Type B pancreatic cell (in vitro differentiated cells): ENCODE measurements around the gene MRNIP. TPM values are rescaled to one million over a fixed set of nuclear protein-coding genes. Genes with fewer than 3 reads are reported as not detected.

Source experiments
- DNase-seq: peaks from one replicate; pipeline ENCODE4 v3.0.0; 2021; ENCODE audit warnings: mixed read lengths; ENCODE audit not compliant: unreplicated experiment; ENCODE audit errors: extremely low spot score
- H3K27ac Mint-ChIP-seq: 2 replicates; pipeline ENCODE4 v1.8.0; 2021; ENCODE audit warnings: mild to moderate bottlenecking, mixed read lengths
- H3K27me3 Mint-ChIP-seq: 2 replicates; pipeline ENCODE4 v1.8.0; 2021; ENCODE audit warnings: mixed read lengths
- H3K36me3 Mint-ChIP-seq: 2 replicates; pipeline ENCODE4 v1.8.0; 2021; ENCODE audit warnings: mixed read lengths
- H3K4me1 Mint-ChIP-seq: one replicate; pipeline ENCODE4 v1.8.0; 2021; ENCODE audit warnings: mixed read lengths; ENCODE audit not compliant: unreplicated experiment
- H3K4me3 Mint-ChIP-seq: 2 replicates; pipeline ENCODE4 v1.8.0; 2021; ENCODE audit warnings: mild to moderate bottlenecking, mixed read lengths
- H3K9me3 Mint-ChIP-seq: 2 replicates; pipeline ENCODE4 v1.8.0; 2021; ENCODE audit warnings: mixed read lengths
- total RNA-seq: library from RNA; stranded (reverse); gene quantifications from 2 replicates; pipeline ENCODE4 v1.2.1, GENCODE V29; 2021; ENCODE audit warnings: low replicate concordance
- TF ChIP-seq, protein P1 (sequence below): fragments of 200-600 bp; sonication (generic); conservative IDR thresholded peaks from 2 replicates; pipeline ENCODE4 v1.5.0; 2021; ENCODE audit warnings: antibody characterized with exemption, mild to moderate bottlenecking

Gene MRNIP
- total RNA-seq, 1 donor from 2014 or later, result 47.6 TPM

DNA sequence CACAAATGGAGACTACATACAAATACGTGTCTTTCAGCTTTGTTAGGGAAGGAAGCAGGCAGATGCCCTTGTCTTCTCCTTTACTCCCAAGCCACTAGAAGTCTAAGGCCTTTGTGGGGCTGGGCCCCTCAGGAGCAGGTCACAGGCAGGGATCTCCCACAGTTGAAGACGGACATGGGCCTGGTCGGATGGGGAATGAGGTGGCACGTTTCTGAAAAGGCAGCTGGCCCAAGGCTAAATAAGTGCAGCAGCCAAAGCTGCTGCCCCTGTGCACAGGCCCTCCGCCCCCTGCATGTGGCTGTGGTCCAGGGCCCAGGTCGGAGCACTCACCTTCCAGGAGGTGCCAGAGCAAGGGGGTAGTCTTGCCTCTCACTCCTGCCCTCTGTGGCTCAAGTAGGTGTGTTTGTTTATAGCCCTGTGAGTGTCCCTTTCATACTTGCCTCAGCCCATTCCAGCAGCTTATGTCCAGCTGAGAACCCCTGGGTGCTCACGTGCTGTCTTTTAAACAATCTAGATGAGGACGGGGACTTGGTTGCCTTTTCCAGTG, 36.1 kb downstream of the MRNIP start:
- TF ChIP-seq, protein P1, sequence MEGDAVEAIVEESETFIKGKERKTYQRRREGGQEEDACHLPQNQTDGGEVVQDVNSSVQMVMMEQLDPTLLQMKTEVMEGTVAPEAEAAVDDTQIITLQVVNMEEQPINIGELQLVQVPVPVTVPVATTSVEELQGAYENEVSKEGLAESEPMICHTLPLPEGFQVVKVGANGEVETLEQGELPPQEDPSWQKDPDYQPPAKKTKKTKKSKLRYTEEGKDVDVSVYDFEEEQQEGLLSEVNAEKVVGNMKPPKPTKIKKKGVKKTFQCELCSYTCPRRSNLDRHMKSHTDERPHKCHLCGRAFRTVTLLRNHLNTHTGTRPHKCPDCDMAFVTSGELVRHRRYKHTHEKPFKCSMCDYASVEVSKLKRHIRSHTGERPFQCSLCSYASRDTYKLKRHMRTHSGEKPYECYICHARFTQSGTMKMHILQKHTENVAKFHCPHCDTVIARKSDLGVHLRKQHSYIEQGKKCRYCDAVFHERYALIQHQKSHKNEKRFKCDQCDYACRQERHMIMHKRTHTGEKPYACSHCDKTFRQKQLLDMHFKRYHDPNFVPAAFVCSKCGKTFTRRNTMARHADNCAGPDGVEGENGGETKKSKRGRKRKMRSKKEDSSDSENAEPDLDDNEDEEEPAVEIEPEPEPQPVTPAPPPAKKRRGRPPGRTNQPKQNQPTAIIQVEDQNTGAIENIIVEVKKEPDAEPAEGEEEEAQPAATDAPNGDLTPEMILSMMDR, result no peak
- peak overlapping the region; percentile 96 for H3K27ac Mint-ChIP-seq
- no peak for DNase-seq

DNA sequence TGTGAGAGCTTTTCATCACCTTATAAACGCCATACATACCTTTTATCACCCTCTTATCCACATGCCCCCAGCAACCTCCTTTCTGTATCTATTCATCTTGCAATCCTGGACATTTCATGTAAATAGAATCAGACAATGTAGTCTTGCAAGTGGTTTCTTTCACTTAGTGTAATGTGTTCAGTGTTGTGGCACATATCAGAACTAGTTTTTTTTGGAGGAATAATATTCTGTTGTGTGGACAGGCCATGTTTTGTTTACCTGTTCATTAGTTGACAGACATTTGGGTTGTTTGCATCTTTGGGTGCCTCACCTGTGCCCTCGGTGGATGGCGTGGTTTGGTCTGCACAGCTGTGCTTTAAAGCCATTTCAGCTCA, 36.6 kb downstream of the MRNIP start:
- no peak for DNase-seq
- H3K36me3 Mint-ChIP-seq, result peaks cover 15% of the 10 kb centered on the region

More for the DNA sequence above, 36.1 kb downstream of the MRNIP start:
- Mint-ChIP-seq H3K4me1 (peaks cover 29% of the 10 kb centered on the region), H3K4me3 (peak overlapping the region; percentile 95), H3K9me3 (no peaks in the 10 kb centered on the region), H3K36me3 (peaks cover 16% of the 10 kb centered on the region), H3K27me3 (no peaks in the 10 kb centered on the region)

DNA sequence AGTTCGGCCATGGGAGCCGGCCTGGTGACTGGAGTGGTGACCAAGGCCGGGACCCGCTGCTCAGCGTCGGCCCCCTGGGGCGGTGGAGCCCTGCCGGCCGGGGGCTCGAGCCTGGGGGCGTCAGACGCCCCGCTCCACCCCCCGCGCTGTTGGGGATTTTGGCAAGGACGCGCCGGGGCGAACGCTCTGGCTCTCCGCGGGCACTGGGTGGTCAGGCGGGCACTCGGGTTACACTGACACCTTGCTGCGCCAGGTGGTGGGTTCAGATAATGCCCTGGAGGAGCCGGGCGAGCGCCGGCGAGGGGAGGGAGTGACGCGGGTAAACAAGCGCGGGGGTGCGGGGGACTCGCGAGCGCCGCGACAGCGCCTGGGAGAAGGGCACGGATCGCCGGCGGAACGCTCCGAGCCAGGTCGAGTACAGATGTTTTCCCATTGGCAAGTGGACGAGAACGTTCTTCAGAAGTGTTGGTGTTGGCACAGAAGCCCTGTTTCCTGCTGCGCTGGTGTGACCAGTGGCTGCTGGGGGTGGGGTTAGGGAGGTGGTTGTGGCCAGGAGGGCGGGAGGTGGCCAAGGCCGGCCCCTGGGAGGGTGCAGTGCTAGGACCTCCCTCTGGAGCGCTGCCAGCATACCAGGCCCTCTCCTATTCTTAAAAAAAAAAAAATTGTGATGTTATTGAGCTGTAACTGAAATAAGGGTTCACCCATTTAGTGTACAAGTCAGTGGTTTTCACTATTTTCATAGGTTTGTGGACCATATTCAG, 37.1 kb downstream of the MRNIP start:
- H3K9me3 Mint-ChIP-seq, result no peaks in the 10 kb centered on the region
- TF ChIP-seq, protein P1, result peak; percentile 28
- DNase-seq, result no peak
- peaks cover 15% of the 10 kb centered on the region for H3K36me3 Mint-ChIP-seq
- peak overlapping the region; percentile 95 for H3K4me3 Mint-ChIP-seq
- H3K27ac Mint-ChIP-seq, result peak overlapping the region; percentile 96
- no peaks in the 10 kb centered on the region for H3K27me3 Mint-ChIP-seq
- H3K4me1 Mint-ChIP-seq, result peaks cover 29% of the 10 kb centered on the region

More for the DNA sequence above, 36.6 kb downstream of the MRNIP start:
- no peaks in the 10 kb centered on the region for H3K9me3 Mint-ChIP-seq
- H3K4me3 Mint-ChIP-seq, result peak overlapping the region; percentile 95
- peaks cover 29% of the 10 kb centered on the region for H3K4me1 Mint-ChIP-seq
- H3K27me3 Mint-ChIP-seq, result no peaks in the 10 kb centered on the region
- H3K27ac Mint-ChIP-seq, result peak overlapping the region; percentile 96
- TF ChIP-seq, protein P1, result no peak

DNA sequence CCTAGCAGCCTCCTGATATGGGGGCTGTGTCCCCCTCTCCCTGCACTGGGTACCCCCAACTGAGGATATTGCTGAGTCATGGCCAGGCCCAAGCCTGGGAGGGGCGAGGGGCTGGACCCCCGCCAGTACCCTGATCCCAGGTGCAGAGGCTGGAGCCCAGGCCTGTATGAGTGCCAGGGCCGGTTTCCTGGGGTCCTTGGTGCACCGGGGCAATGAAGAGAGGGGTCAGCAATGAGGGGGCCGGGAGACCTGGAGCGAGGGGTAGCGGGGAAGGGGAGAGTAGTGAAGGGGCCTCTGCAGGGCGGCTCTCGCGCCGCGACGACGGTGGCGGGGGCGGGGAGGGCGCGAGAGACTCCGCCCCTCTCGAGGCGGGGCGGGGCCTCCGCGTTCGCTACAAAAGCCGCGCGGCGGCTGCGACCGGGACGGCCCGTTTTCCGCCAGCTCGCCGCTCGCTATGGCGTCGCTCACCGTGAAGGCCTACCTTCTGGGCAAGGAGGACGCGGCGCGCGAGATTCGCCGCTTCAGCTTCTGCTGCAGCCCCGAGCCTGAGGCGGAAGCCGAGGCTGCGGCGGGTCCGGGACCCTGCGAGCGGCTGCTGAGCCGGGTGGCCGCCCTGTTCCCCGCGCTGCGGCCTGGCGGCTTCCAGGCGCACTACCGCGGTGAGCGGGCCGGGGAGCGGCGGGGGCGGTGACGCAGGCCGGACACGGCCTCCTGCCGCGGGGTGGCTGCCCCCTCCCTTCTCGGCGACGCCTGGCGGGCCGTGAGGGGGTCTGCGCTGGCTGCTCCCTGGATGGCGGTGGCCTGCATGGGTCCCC, 37.9 kb downstream of the MRNIP start, which contains the start of gene SQSTM1:
SQSTM1 (plus strand) TSS at position 423 of the 815 bp plus-strand sequence; CDS start at position 455, 32 bp downstream.
- peak within 1 kb of the TSS; percentile 96 for H3K27ac Mint-ChIP-seq
- peaks cover 31% of the 10 kb centered on the region for H3K4me1 Mint-ChIP-seq
- DNase-seq, result peak; percentile 87
- H3K4me3 Mint-ChIP-seq, result peak within 1 kb of the TSS; percentile 95
- H3K27me3 Mint-ChIP-seq, result no peaks in the 10 kb centered on the region
- H3K9me3 Mint-ChIP-seq, result no peaks in the 10 kb centered on the region
- peaks cover 15% of the 10 kb centered on the region for H3K36me3 Mint-ChIP-seq
- TF ChIP-seq, protein P1, result peak; percentile 44

DNA sequence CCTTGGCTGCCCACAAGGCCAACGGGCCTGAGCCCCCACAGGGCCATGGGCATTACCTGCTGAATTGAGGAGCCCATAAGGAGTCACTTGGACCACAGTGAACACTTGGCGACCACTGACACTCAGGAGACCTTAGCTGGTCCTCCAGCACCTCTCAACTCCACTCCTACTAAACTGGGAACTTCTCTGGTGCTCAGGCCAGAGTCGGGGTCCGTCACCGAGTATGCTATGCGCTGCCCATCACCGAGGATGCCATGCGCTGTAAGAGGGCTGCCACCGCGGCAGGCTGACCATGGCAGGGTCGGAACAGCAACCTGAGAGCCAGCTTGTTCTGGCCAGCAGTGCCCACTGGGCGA, 38.5 kb downstream of the MRNIP start:
- Mint-ChIP-seq H3K27ac (peak overlapping the region; percentile 94), H3K9me3 (no peaks in the 10 kb centered on the region), H3K27me3 (no peaks in the 10 kb centered on the region), H3K4me3 (peak overlapping the region; percentile 83), H3K4me1 (peaks cover 32% of the 10 kb centered on the region), H3K36me3 (peaks cover 15% of the 10 kb centered on the region)
- TF ChIP-seq, protein P1, result no peak
- DNase-seq, result no peak
